ENCODE measurements around the gene DOCK3.
A peak's percentile ranks its signal among the peaks of the same experiment; 100 is the strongest.
"Not testable (repeated sequence)": the region's sequence is repeated elsewhere in the genome, so short reads cannot be mapped to it uniquely, and the experiment has no call there.

Gene DOCK3

GRCh38 chr3:51004235-51004634, 329.5 kb downstream of the DOCK3 start:
- no peak for DNase-seq

DNA sequence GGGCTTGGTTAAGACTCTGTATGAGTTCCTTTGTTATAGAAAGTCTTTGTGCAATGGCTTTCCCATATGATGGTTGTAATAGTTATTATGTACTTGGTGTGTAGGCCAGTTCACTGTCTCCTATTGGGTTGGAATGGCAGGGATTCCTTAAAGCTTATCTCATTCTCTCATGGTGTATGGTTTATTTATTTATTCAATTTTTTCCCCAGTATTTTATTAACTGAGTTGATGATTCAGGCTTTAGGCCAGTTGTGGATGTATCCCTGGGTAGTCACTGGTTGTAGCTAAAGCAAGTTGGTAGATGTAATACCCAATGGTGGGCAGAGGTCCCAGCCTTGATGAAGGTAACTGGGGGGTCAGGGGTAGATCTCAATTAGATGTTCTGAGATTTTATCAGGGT, 349.4 kb downstream of the DOCK3 start:
- no peak for DNase-seq

DNA sequence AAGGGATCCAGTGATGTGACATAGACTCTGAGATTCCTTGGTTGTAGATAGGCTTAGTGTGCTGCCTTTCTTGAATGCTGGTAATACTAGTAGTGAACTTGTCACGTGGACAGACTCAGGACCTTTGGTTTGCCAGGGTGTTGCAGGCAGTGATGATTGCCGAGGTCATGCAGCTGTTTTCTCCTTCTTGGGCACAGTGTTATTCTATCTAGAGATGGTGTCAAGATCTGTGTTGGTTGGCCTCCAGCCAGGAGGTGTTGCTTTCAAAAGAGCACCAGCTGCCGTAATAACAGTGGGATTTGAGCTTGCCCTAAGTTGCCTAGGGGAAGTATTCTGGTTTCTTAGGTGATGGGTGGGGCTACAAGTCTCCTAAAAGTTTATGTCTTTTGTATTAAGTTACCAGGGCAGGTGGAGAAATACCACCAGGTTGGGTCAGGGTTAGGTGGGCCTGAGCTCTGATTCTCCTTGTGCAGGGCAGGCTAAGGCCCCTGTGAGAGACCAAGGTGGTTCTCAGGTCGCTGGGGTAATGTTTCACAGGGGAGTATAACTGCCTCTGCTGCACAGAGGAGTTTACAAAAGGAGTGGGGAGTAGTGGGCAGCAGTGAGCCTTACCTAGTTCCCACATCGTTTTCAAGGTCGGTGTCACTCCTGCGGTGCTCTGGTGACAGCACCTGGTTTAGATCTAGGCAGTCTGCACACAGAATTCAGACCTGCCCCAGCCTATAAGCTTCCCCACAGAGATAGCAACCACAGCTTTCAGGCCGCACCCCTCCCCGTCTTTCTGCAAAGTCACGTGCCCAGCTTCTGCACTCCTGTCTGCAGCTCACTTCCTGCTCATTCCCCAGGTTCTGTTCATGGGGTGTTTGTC, 350.3 kb downstream of the DOCK3 start:
- DNase-seq, result no peak

GRCh38 chr3:51031666-51032065, 356.9 kb downstream of the DOCK3 start:
- no peak for DNase-seq

GRCh38 chr3:51035630-51036029, 360.9 kb downstream of the DOCK3 start:
- DNase-seq, result no peak

DNA sequence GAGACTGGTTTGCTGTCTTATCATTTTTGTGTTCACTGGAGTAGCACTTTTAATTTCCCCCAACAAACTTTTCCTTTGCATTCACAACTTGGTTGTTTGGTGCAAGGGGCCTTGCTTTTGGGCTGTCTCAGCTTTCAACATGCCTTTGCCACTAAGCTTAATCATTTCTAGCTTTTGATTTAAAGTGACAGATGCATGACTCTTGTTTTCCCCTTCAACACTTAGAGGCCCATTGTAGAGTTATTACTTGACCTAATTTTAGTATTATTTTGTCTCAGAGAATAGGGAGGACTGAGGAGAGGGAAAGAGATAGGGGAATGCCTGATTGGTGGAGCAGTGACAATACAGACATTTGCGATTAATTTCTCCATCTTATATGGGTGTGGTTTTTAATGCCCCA, 370.3 kb downstream of the DOCK3 start:
- DNase-seq, result no peak

DNA sequence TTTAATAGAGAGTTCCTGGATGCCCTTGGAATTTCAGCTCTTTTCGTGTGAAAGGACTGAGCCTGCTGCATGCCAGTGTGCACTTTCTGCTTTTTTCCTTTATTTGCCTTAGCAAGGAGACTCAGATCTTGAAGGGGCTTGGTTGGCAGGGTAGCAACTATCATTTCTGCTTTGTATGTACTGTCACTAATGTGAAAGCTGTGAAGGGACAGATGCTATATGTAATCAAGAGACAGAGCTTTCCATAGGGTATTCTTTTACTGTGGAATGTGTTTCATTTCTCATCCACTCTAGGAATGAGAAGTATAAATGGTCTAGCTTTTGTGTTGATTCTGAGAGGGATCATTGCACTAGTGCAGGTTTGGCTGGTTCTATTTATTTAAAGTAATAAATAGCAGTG, 377.8 kb downstream of the DOCK3 start:
- no peak for DNase-seq

- DNase-seq, result no peak
Observed at GRCh38 chr3:51057121-51057520, 382.4 kb downstream of the DOCK3 start.

DNA sequence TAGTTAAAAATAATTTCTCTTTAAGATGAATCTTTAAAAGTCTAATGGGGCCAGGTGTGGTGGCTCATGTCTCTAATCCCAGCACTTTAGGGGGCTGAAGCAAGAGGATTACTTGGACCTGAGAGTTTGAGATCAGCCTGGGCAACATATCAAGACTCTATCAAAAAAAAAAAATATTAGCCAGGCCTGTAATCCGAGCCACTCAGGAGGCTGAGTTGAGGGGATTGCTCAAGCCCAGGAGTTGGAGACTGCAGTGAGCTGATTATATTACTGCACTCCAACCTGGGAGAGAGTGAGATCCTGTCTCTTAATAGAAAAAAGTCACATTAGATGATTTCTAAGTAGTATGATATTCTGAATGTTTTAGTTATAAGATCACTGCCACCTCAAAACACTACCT, 388.3 kb downstream of the DOCK3 start:
- no peak for DNase-seq

DNA sequence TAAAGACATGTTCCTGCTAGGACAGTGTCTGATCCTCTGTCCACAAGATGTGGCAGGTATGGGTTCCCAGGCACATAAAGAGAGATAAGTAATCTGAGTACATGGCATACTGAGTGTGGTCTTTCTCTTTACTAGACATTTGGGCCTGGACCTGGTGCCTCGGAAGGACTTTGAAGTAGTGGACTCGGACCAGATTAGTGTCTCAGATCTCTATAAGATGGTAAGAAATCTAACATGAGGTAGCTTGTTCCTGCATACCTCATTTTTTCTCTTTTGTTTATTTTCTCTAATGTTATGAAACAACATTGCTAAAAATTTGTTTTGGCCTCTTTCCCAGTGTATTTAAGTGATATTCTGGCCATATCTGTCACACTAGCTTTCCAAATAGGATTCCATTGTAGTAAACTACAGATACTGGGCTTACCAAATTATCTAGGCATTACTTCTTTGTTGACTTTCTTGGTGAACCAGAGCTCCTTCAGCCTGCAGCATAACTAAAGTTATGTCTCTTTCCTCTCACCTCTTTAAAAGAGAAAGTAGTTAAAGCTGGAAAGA, 400.6 kb downstream of the DOCK3 start:
- DNase-seq, result no peak

DNA sequence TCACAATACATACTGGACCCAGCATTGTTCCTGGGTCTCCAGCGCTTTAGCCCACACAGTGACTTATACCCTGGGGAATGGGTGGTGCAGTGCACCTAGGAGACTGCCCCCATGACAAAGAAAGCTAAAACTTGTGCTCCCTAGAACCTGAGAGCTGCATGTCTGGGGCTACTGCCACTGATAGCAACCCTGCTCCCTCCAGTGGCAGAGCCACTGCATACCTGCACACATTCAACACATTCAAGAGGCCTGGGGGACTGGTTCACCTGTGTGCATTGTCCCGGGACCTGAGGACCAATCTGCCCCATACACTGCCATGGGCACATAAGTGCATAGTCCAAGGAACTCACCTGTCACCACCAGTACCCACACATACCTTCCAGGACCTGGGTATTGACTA, 407.6 kb downstream of the DOCK3 start:
- no peak for DNase-seq

DNA sequence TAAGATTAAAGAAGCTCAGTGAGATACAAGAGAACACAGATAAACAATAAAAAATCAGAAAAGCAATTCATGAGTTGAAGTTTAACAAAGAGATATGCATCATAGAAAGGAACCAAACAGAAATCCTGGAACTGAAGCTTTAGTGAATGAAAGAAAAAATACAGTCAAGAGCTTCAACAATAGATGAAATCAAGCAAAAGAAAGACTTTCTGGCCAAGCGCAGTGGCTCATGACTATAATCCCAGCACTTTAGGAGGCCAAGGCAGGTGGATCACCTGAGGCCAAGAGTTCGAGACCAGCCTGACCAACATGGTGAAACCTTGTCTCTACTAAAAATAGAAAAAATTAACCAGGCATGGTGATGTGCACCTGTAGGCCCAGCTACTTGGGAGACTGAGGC, 408.8 kb downstream of the DOCK3 start:
- DNase-seq, result no peak

GRCh38 chr3:51092141-51092540, 417.4 kb downstream of the DOCK3 start:
- not testable (repeated sequence) for DNase-seq

DNA sequence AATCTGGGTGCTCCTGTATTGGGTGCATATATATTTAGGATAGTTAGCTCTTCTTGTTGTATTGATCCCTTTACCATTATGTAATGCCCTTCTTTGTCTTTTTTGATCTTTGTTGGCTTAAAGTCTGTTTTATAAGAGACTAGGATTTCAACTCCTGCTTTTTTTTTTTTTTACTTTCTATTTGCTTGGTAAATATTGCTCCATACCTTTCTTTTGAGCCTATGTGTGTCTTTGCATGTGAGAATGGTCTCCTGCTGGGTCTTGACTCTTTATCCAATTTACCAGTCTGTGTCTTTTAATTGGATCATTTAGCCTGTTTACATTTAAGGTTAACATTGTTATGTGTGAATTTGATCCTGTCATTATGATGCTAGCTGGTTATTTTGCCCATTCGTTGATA, 420.1 kb downstream of the DOCK3 start:
- not testable (repeated sequence) for DNase-seq

GRCh38 chr3:51099794-51100535, 425.2 kb downstream of the DOCK3 start:
- DNase-seq, result peak; percentile 50

DNA sequence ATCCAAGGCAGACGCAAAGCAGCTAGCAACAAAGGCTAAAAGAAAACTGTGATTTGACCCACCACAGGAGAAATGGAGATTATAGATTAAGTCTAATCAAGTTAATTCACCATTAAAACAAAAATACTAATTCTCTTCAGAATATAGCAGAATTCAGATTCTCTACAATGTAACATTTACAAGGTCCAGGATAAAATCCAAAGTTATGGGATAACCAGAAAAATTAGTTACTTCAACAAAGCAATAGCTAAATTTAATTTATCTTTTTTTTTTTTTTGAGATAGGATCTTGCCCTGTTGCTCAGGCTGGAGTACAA, 425.8 kb downstream of the DOCK3 start:
- no peak for DNase-seq

DNA sequence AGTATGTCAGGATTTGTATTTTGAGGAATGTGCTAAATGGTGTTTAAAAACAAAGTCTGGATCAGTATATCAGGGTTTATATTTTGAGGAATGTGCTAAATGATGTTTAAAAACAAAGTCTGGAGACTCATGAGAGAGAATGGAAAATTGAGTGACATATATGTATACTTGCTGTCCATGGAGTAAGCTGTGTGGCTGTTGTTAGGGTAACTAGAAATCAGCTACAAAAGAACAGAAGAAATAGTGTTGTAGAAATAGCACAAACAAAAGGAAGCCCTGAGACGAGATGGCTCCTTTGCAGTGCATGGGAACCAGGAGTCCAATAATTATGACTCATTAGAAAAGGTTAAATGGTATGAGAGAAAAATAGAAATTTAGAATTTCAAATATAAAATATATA, 427.7 kb downstream of the DOCK3 start:
- no peak for DNase-seq

GRCh38 chr3:51106242-51106876, 431.6 kb downstream of the DOCK3 start:
- no peak for DNase-seq

- no peak for DNase-seq
Observed at GRCh38 chr3:51110586-51110985, 435.9 kb downstream of the DOCK3 start.

DNA sequence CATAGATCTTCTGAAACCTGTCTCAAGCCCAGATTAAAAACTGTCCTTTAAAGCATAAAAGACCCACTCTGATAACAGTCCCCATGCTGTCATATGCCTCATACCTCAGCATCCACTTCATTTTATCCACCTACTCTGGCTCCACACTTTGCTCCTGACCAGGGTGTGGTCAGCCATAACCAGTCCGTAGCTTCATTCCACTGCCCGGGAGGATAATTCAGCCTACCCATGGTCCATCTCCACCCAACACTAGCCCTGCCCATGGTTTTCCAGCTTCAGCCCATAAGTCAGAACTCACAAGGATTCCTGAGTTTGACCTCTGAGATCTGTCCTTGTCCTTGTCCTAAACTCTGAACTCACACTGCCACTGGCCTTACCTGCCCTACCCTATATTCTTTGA, 448.2 kb downstream of the DOCK3 start:
- DNase-seq, result no peak

DNA sequence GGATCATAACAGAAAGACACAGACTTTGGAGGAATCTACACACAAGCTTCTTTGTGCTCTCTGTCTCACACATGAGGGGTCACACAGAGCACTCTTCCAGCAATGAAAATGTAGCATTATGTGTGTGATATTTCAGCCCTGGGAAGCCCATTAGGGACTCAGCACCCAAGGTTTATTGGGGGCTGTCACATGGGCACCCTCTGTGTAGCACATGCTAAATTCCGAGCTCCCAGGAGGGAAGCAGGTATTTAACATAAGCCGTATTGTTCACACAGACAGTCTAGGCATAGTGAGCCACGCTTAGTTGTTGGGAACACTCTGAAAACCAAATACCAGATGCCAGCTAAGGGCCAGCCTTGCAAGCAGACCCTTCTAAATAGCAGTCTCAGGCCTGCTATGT, 448.8 kb downstream of the DOCK3 start:
- no peak for DNase-seq

DNA sequence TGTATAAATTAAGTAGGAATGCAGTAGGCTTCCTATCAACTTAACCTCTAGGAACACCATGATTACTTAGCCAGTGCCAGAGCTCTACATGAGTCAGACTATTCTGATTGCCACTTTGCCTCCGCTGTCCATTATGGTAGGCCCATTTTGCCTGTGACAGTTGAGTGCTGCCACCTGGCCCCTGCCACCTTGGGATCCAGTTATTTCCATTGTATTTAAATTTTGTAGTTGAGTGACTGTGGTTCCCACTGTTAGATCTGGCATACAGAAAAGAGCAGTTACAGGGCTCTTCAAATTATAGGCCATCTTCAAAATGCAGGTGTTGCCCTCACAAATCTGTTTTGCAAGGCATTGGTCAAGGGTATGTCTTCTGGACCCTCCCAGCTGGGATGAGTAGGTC, 456.9 kb downstream of the DOCK3 start:
- DNase-seq, result not testable (repeated sequence)

GRCh38 chr3:51137715-51138114, 463.0 kb downstream of the DOCK3 start:
- DNase-seq, result no peak

DNA sequence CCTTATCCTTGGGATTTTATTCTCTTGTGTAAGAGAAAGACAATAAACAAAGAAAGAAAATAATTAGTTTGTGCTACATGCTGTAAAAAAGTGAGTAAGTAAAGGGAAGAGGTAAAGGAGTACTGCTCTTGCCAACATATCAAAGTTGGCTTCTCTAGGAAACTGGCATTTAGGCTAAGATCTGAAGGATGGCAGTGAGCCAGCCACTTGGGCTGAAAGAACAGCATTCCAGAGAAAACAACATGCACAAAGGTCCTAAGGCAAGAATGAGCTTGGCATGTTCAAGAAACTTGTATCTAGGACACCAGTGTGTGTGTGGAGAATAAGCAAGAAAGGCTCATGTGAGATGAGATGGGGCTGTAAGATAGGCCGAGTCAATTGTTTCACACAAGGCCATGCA, 464.9 kb downstream of the DOCK3 start:
- no peak for DNase-seq

All from suppressor macrophage treated with lipopolysaccharide for 4 hours (primary cell).